ENCODE measurements around the gene MAGED2. TPM values are rescaled to one million over a fixed set of nuclear protein-coding genes. Genes with fewer than 3 reads are reported as not detected.

The MAGED2 gene
- polyA plus RNA-seq, 3 donors, result 38.3 to 43.5 (median 39.1) TPM

DNA sequence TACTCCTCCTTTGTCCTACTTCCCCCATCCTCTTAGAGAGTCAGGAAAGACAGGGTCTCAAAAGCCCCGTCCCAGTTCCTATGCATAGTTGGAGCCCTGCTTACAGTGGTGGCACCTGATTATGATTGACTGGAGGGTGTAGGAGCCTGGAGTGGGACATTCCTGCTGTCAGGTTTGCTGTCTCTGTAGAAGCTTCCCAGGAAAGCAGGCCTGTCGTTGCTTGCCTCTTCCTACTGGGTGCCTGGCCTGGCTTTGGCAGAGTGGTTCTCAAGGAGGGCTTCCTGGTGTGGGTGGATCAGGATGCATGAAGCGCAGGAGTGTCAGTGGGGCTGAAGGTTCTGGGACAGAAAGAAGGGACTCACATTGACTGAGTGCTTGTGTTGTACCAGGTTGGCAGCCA lies 4.8 kb downstream of the MAGED2 start:
- intact Hi-C loops (cut with micrococcal nuclease), result loop anchor here in 1 of 2 donors (10.0 kb wide), 2 partner anchors 182 to 768 kb away; partner anchors contain the start of genes PFKFB1 and PHF8
- 100% methylated on average over 1 of the region's 3 CpGs for WGBS (ENCODE audit: insufficient coverage)
- peaks cover 29 to 39% of the 10 kb centered on the region in 2 donors for H3K36me3 Mint-ChIP-seq

DNA sequence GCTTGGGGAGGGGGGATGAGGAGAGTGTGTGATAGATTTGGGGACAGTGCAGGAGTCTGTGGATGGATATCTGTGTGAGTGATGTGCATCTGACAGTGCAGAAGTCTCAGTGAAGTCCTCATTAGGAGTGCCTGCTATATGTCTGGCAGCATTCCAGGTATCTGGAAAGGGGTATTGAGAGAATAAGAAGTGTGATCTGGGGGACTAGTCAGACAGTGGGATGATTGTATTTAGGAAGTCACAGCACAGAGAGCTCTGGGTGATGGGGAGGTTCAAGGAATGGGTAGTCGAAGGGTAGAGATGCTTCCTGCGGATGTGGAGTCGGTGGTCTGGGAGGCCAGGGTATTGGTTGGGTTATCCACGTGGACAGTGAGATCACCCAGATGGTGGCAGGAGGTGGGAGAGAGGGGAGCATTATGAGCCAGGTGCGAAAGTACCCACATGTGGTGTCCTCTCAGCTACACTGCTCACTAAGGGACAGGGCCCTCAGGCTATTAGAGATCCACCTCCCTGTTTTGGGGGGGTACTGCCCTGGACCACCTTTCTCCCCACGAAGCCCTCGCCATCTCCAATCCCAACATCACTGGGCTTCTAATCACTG lies 9.8 kb downstream of the MAGED2 start:
- H3K27ac ChIP-seq (ENCODE audit: low read depth in 1 of 2, low read length in 2 of 2), result no peak overlapping the region
- WGBS (ENCODE audit: insufficient coverage), result no CpG with 5 or more reads among the region's 7 CpGs
- H3K36me3 Mint-ChIP-seq, result peaks cover 22 to 30% of the 10 kb centered on the region in 2 donors
- no peak overlapping the region for H3K4me3 ChIP-seq (replicated peaks in 1 of 3; ENCODE audit: low read depth in 2 of 3, low read length in 3 of 3)
- H4K20me1 ChIP-seq (ENCODE audit: insufficient read depth, low read length), result no peaks in the 10 kb centered on the region
- no peak overlapping the region for H3K9ac ChIP-seq (ENCODE audit: insufficient read depth, low read length, poor library complexity, severe bottlenecking)
- no peaks in the 10 kb centered on the region for H3K9me3 ChIP-seq (replicated peaks in 1 of 2; ENCODE audit: control insufficient read depth in 1 of 2, insufficient read depth in 1 of 2, low read length in 2 of 2)
- H3K4me1 ChIP-seq (ENCODE audit: control insufficient read depth in 1 of 2, insufficient read depth in 2 of 2, low read length in 2 of 2), result no peaks in the 10 kb centered on the region
- H3K27ac Mint-ChIP-seq, result no peak overlapping the region
- peaks cover 17 to 39% of the 10 kb centered on the region in 2 donors for H3K36me3 ChIP-seq (replicated peaks in 1 of 2; ENCODE audit: control insufficient read depth in 1 of 2, insufficient read depth in 2 of 2, low read length in 2 of 2)
- no peak for DNase-seq
- no peak overlapping the region for H3K4me3 Mint-ChIP-seq
- TF ChIP-seq, protein P1, sequence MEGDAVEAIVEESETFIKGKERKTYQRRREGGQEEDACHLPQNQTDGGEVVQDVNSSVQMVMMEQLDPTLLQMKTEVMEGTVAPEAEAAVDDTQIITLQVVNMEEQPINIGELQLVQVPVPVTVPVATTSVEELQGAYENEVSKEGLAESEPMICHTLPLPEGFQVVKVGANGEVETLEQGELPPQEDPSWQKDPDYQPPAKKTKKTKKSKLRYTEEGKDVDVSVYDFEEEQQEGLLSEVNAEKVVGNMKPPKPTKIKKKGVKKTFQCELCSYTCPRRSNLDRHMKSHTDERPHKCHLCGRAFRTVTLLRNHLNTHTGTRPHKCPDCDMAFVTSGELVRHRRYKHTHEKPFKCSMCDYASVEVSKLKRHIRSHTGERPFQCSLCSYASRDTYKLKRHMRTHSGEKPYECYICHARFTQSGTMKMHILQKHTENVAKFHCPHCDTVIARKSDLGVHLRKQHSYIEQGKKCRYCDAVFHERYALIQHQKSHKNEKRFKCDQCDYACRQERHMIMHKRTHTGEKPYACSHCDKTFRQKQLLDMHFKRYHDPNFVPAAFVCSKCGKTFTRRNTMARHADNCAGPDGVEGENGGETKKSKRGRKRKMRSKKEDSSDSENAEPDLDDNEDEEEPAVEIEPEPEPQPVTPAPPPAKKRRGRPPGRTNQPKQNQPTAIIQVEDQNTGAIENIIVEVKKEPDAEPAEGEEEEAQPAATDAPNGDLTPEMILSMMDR (IDR thresholded peaks at IDR 0.05), result no peak
- no peaks in the 10 kb centered on the region for H3K9me3 Mint-ChIP-seq
- no peak overlapping the region for H2AFZ ChIP-seq (ENCODE audit: insufficient read depth, low read depth, low read length, poor library complexity, severe bottlenecking)
- peaks cover 0 to 2% (median 1%) of the 10 kb centered on the region in 3 donors for H3K27me3 Mint-ChIP-seq (ENCODE audit: low read depth in 3 of 3)
- intact Hi-C loops (cut with micrococcal nuclease), result loop anchor here in 1 of 2 donors (10.0 kb wide), 2 partner anchors 177 to 773 kb away; partner anchors contain the start of genes PFKFB1 and PHF8
- peaks cover 3% of the 10 kb centered on the region for H3K4me1 Mint-ChIP-seq
- H3K4me2 ChIP-seq (replicated peaks; ENCODE audit: extremely low read depth, low read length, poor library complexity, severe bottlenecking), result no peak overlapping the region
- no peaks in the 10 kb centered on the region for H3K79me2 ChIP-seq (ENCODE audit: insufficient read depth, low read length)
- no peaks in the 10 kb centered on the region for H3K27me3 ChIP-seq (ENCODE audit: control insufficient read depth in 2 of 2, insufficient read depth in 2 of 2, low read length in 2 of 2)

More for the DNA sequence above, 4.8 kb downstream of the MAGED2 start:
- no peaks in the 10 kb centered on the region for H3K27me3 ChIP-seq (ENCODE audit: control insufficient read depth in 2 of 2, insufficient read depth in 2 of 2, low read length in 2 of 2)
- peaks cover 15 to 19% of the 10 kb centered on the region in 2 donors for H3K4me1 ChIP-seq (ENCODE audit: control insufficient read depth in 1 of 2, insufficient read depth in 2 of 2, low read length in 2 of 2)
- no peak overlapping the region for H3K9ac ChIP-seq (ENCODE audit: insufficient read depth, low read length, poor library complexity, severe bottlenecking)
- H2AFZ ChIP-seq (ENCODE audit: insufficient read depth, low read depth, low read length, poor library complexity, severe bottlenecking), result no peak overlapping the region
- Mint-ChIP-seq H3K27ac (no peak overlapping the region), H3K27me3 (ENCODE audit: low read depth in 3 of 3) (peaks cover 2 to 5% (median 4%) of the 10 kb centered on the region in 3 donors), H3K4me1 (peaks cover 20% of the 10 kb centered on the region), H3K9me3 (peaks cover 0 to 5% (median 2%) of the 10 kb centered on the region in 7 donors), H3K4me3 (no peak overlapping the region)
- peaks cover 25 to 51% of the 10 kb centered on the region in 2 donors for H3K36me3 ChIP-seq (replicated peaks in 1 of 2; ENCODE audit: control insufficient read depth in 1 of 2, insufficient read depth in 2 of 2, low read length in 2 of 2)
- TF ChIP-seq, protein P1 (IDR thresholded peaks at IDR 0.05), result no peak
- peaks cover 6% of the 10 kb centered on the region for H3K79me2 ChIP-seq (ENCODE audit: insufficient read depth, low read length)
- no peak overlapping the region for H3K4me2 ChIP-seq (replicated peaks; ENCODE audit: extremely low read depth, low read length, poor library complexity, severe bottlenecking)
- no peak overlapping the region for H3K27ac ChIP-seq (ENCODE audit: low read depth in 1 of 2, low read length in 2 of 2)
- H3K9me3 ChIP-seq (replicated peaks in 1 of 2; ENCODE audit: control insufficient read depth in 1 of 2, insufficient read depth in 1 of 2, low read length in 2 of 2), result no peaks in the 10 kb centered on the region
- no peak for DNase-seq
- no peak overlapping the region for H3K4me3 ChIP-seq (replicated peaks in 1 of 3; ENCODE audit: low read depth in 2 of 3, low read length in 3 of 3)
- no peaks in the 10 kb centered on the region for H4K20me1 ChIP-seq (ENCODE audit: insufficient read depth, low read length)
